NT2/D1 (cell line): Measurements from ENCODE around the gene NCKIPSD.

ENCODE experiments used
- SUZ12 ChIP-seq: IDR thresholded peaks from 2 replicates; pipeline ENCODE4 v1.6.1; 2011; ENCODE audit not compliant: insufficient read length, insufficient read depth; ENCODE audit errors: extremely low read depth
- YY1 ChIP-seq: IDR thresholded peaks from 2 replicates; pipeline ENCODE4 v1.6.1; 2011; ENCODE audit not compliant: insufficient read length, insufficient read depth
- ZNF274 ChIP-seq: IDR thresholded peaks from 2 replicates; pipeline ENCODE4 v1.6.1; 2011; ENCODE audit warnings: mild to moderate bottlenecking, low read depth, low read length

DNA sequence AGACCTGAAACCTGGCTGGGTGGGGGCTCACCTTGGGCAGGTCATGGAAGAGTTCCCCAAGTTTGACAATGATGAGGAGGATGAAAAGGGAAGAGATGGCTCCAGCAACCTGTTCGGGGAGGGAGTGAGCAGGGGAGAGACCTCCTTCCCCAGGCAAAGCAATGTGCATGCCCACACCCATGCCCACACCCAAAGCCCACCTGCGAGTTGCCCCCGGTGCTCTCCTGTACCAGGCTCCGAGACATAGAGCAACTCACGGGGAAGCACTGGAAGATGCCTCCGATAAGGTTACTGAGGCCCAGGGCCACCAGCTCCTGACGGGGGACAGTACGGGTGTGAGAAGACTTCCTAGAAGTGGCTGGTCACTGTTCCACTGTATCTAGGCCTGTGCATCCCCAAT is 55.3 kb downstream of the NCKIPSD start:
- TF ChIP-seq ZNF274 (no peak), YY1 (no peak), SUZ12 (no peak)
